Smooth muscle cell (in vitro differentiated cells): ENCODE measurements around the gene UBLCP1. TPM values are rescaled to one million over a fixed set of nuclear protein-coding genes. Genes with fewer than 3 reads are reported as not detected.

Experiments used
- DNase-seq: peaks from one replicate; lab custom pipeline; 2025; ENCODE audit not compliant: unreplicated experiment; lab: John Stamatoyannopoulos, UW
- H2AFZ ChIP-seq: fragments of 200-600 bp; sonication (generic); 2 replicates; pipeline ENCODE4 v1.6.0; 2016; ENCODE audit warnings: antibody characterized with exemption, low read depth, mild to moderate bottlenecking
- H3F3A ChIP-seq: fragments of 200-600 bp; sonication (generic); 2 replicates; pipeline ENCODE4 v1.6.0; 2017; ENCODE audit warnings: antibody characterized with exemption, low read depth
- H3K27ac ChIP-seq: fragments of 200-600 bp; sonication (generic); 2 replicates; pipeline ENCODE4 v1.5.1; 2016; ENCODE audit warnings: low read depth, mild to moderate bottlenecking
- H3K27me3 ChIP-seq: fragments of 200-600 bp; sonication (generic); 2 replicates; pipeline ENCODE4 v1.6.1; 2016; ENCODE audit warnings: low read depth, mild to moderate bottlenecking
- H3K36me3 ChIP-seq: fragments of 200-600 bp; sonication (generic); 2 replicates; pipeline ENCODE4 v1.5.1; 2016; ENCODE audit warnings: low read depth
- H3K4me1 ChIP-seq: fragments of 200-600 bp; sonication (generic); 2 replicates; pipeline ENCODE4 v1.5.1; 2016; ENCODE audit warnings: low read depth
- H3K4me2 ChIP-seq: fragments of 200-600 bp; sonication (generic); 2 replicates; pipeline ENCODE4 v1.6.0; 2016; ENCODE audit warnings: mild to moderate bottlenecking
- H3K4me3 ChIP-seq: fragments of 200-600 bp; sonication (generic); 2 replicates; pipeline ENCODE4 v1.5.1; 2016; ENCODE audit warnings: mild to moderate bottlenecking
- H3K79me2 ChIP-seq: fragments of 200-600 bp; sonication (generic); 2 replicates; pipeline ENCODE4 v1.6.0; 2016; ENCODE audit warnings: low read depth, mild to moderate bottlenecking
- H3K9ac ChIP-seq: fragments of 200-600 bp; sonication (generic); 2 replicates; pipeline ENCODE4 v1.6.0; 2016; ENCODE audit warnings: low read depth
- H3K9me3 ChIP-seq: fragments of 200-600 bp; sonication (generic); replicated peaks from 2 replicates; pipeline ENCODE4 v1.5.1; 2016; ENCODE audit warnings: low read depth
- H4K20me1 ChIP-seq: fragments of 200-600 bp; sonication (generic); 2 replicates; pipeline ENCODE4 v1.6.0; 2016; ENCODE audit warnings: low read depth
- CTCF ChIP-seq: fragments of 200-600 bp; sonication (generic); IDR thresholded peaks from 2 replicates; pipeline ENCODE4 v1.5.1; 2017; ENCODE audit warnings: borderline replicate concordance, mild to moderate bottlenecking, antibody characterized with exemption; ENCODE audit not compliant: insufficient read depth, poor library complexity, severe bottlenecking
- WGBS: methylation state at CpG from one replicate; pipeline ENCODE4 v1.1.7; 2016; ENCODE audit warnings: low lambda C conversion rate; 5-methylcytosine and 5-hydroxymethylcytosine counted together
- polyA plus RNA-seq: library from polyadenylated mRNA; unstranded; fragments of >200 nt; fragmentation: Nextera tagmentation; extraction: Ambion mirVana; gene quantifications from 2 replicates; pipeline ENCODE4 v1.2.1, GENCODE V29; 2016
- total RNA-seq: library from RNA; depleted of rRNA; stranded (reverse); fragments of >200 nt; gene quantifications from 2 replicates; pipeline ENCODE4 v1.2.3, GENCODE V29; 2014

Gene UBLCP1
- total and polyA plus RNA-seq, 2 experiments from 2014 or later: 32.9 to 44.1 TPM

GRCh38 chr5:159244890-159245289 lies 18.2 kb upstream of the UBLCP1 start:
- Histone ChIP-seq H3K27ac (no peak overlapping the region), H3K79me2 (no peaks in the 10 kb centered on the region), H3K27me3 (peaks cover 29% of the 10 kb centered on the region)

GRCh38 chr5:159249158-159249557 lies 13.9 kb upstream of the UBLCP1 start:
- DNase-seq: no peak
- no peak for TF ChIP-seq CTCF
- Histone ChIP-seq H3K9me3 (no peaks in the 10 kb centered on the region), H3K4me2 (no peak overlapping the region), H4K20me1 (no peaks in the 10 kb centered on the region), H3K27ac (no peak overlapping the region), H3K79me2 (no peaks in the 10 kb centered on the region), H3K4me1 (no peaks in the 10 kb centered on the region), H3K9ac (no peak overlapping the region), H3K27me3 (peaks cover 29% of the 10 kb centered on the region), H3F3A (no peaks in the 10 kb centered on the region), H3K4me3 (no peak overlapping the region), H2AFZ (no peak overlapping the region), H3K36me3 (no peaks in the 10 kb centered on the region)
- WGBS: 76% methylated on average over 2 of the region's 2 CpGs

More at GRCh38 chr5:159244890-159245289, 18.2 kb upstream of the UBLCP1 start:
- Histone ChIP-seq H3K4me2 (no peak overlapping the region), H2AFZ (no peak overlapping the region), H3K9ac (no peak overlapping the region), H4K20me1 (no peaks in the 10 kb centered on the region), H3K36me3 (no peaks in the 10 kb centered on the region), H3K4me1 (no peaks in the 10 kb centered on the region), H3K4me3 (no peak overlapping the region), H3F3A (peaks cover 4% of the 10 kb centered on the region), H3K9me3 (no peaks in the 10 kb centered on the region)
- no peak for DNase-seq
- TF ChIP-seq CTCF: no peak

- no peak overlapping the region for H3K4me2 ChIP-seq
- no peak overlapping the region for H3K9ac ChIP-seq
- no peaks in the 10 kb centered on the region for H3K9me3 ChIP-seq
- H3K27me3 ChIP-seq: peaks cover 23% of the 10 kb centered on the region
- no peaks in the 10 kb centered on the region for H4K20me1 ChIP-seq
- H3F3A ChIP-seq: no peaks in the 10 kb centered on the region
- whole genome bisulfite sequencing: 100% methylated on average over 1 of the region's 1 CpG
- no peak overlapping the region for H3K4me3 ChIP-seq
- H3K4me1 ChIP-seq: no peaks in the 10 kb centered on the region
- H3K36me3 ChIP-seq: no peaks in the 10 kb centered on the region
- TF ChIP-seq CTCF: no peak
- no peak overlapping the region for H3K27ac ChIP-seq
- H3K79me2 ChIP-seq: no peaks in the 10 kb centered on the region
- no peak for DNase-seq
- H2AFZ ChIP-seq: no peak overlapping the region
Measured at GRCh38 chr5:159252195-159252594, 10.9 kb upstream of the UBLCP1 start.

- H3K4me3 ChIP-seq: no peak overlapping the region
- H3K4me1 ChIP-seq: no peaks in the 10 kb centered on the region
- no peak overlapping the region for H3K9ac ChIP-seq
- no peak for TF ChIP-seq CTCF
- no peaks in the 10 kb centered on the region for H3K79me2 ChIP-seq
- no peak for DNase-seq
- no peaks in the 10 kb centered on the region for H3K9me3 ChIP-seq
- H3K36me3 ChIP-seq: no peaks in the 10 kb centered on the region
- H3F3A ChIP-seq: no peaks in the 10 kb centered on the region
- H3K4me2 ChIP-seq: no peak overlapping the region
- H3K27ac ChIP-seq: no peak overlapping the region
- no peak overlapping the region for H2AFZ ChIP-seq
- peaks cover 12% of the 10 kb centered on the region for H3K27me3 ChIP-seq
- no peaks in the 10 kb centered on the region for H4K20me1 ChIP-seq
Measured at GRCh38 chr5:159257007-159257406, 6.1 kb upstream of the UBLCP1 start.
